HAP-1 (cell line): ENCODE data around the gene AOPEP.
"Not testable (repeated sequence)": the region's sequence is repeated elsewhere in the genome, so short reads cannot be mapped to it uniquely, and the experiment has no call there.

ENCODE experiments used
- DNase-seq, 2 experiments: peaks; one replicate each; pipeline ENCODE4 v3.0.0-alpha.2; 2016 to 2020; ENCODE audit warnings: low spot score in 2 of 2
- H3K27me3 ChIP-seq: fragments of 250-450 bp; sonication (Bioruptor Pico); 2 replicates; pipeline ENCODE4 v1.5.1; 2020; ENCODE audit warnings: low read depth, mild to moderate bottlenecking, moderate library complexity
- H3K36me3 ChIP-seq: fragments of 250-450 bp; sonication (Bioruptor Pico); replicated peaks from 2 replicates; pipeline ENCODE4 v1.5.1; 2020; ENCODE audit warnings: mild to moderate bottlenecking
- H3K4me1 ChIP-seq: fragments of 250-450 bp; sonication (Bioruptor Pico); 2 replicates; pipeline ENCODE4 v1.5.1; 2020; ENCODE audit warnings: mild to moderate bottlenecking
- H3K4me3 ChIP-seq: fragments of 250-450 bp; sonication (Bioruptor Pico); 2 replicates; pipeline ENCODE4 v1.5.1; 2020; ENCODE audit warnings: mild to moderate bottlenecking, moderate library complexity
- H3K9me3 ChIP-seq: fragments of 250-450 bp; sonication (Bioruptor Pico); 2 replicates; pipeline ENCODE4 v1.5.1; 2020; ENCODE audit warnings: mild to moderate bottlenecking, moderate library complexity
- in situ Hi-C: fragments of 300-500 bp; cut with MboI; formaldehyde crosslinking; loops from 3 replicates; pipeline ENCODE4 v1.14.3; 2020; ENCODE audit warnings: low sequenced_read_pairs, inconsistent platforms, mixed read lengths

AOPEP gene

GRCh38 chr9:95018099-95018936 is 291.8 kb downstream of the AOPEP start:
- peak; percentile 55 to 59 for DNase-seq
- Histone ChIP-seq H3K4me1 (peaks cover 6% of the 10 kb centered on the region), H3K9me3 (no peaks in the 10 kb centered on the region), H3K27me3 (no peaks in the 10 kb centered on the region), H3K4me3 (no peak overlapping the region), H3K36me3 (peaks cover 17% of the 10 kb centered on the region)
- in situ Hi-C loops = no loop called here

- H3K4me1 ChIP-seq = peaks cover 13% of the 10 kb centered on the region
- H3K27me3 ChIP-seq, in situ Hi-C loops, DNase-seq, H3K4me3 ChIP-seq, H3K9me3 ChIP-seq: not testable (repeated sequence)
- H3K36me3 ChIP-seq = peaks cover 17% of the 10 kb centered on the region
Observed at GRCh38 chr9:95020644-95021043, 294.1 kb downstream of the AOPEP start.

- H3K36me3 ChIP-seq = peaks cover 17% of the 10 kb centered on the region
- no peak for DNase-seq
- H3K4me1 ChIP-seq = peaks cover 18% of the 10 kb centered on the region
- no peaks in the 10 kb centered on the region for H3K27me3 ChIP-seq
- in situ Hi-C loops = no loop called here
- H3K4me3 ChIP-seq = no peak overlapping the region
- H3K9me3 ChIP-seq = no peaks in the 10 kb centered on the region
Observed at GRCh38 chr9:95021166-95021886, 294.8 kb downstream of the AOPEP start.

GRCh38 chr9:95022657-95023056 is 296.2 kb downstream of the AOPEP start:
- in situ Hi-C loops = no loop called here
- Histone ChIP-seq H3K4me3 (no peak overlapping the region), H3K36me3 (peaks cover 12% of the 10 kb centered on the region), H3K4me1 (peaks cover 21% of the 10 kb centered on the region), H3K27me3 (no peaks in the 10 kb centered on the region), H3K9me3 (no peaks in the 10 kb centered on the region)
- DNase-seq = no peak

GRCh38 chr9:95023217-95024003 is 296.9 kb downstream of the AOPEP start:
- Histone ChIP-seq H3K27me3 (no peaks in the 10 kb centered on the region), H3K36me3 (peaks cover 9% of the 10 kb centered on the region), H3K4me3 (no peak overlapping the region), H3K4me1 (peaks cover 17% of the 10 kb centered on the region), H3K9me3 (no peaks in the 10 kb centered on the region)
- no peak for DNase-seq
- in situ Hi-C loops = no loop called here

GRCh38 chr9:95024097-95024671 is 297.7 kb downstream of the AOPEP start:
- H3K4me1 ChIP-seq = peaks cover 15% of the 10 kb centered on the region
- H3K9me3 ChIP-seq = no peaks in the 10 kb centered on the region
- in situ Hi-C loops = no loop called here
- no peak overlapping the region for H3K4me3 ChIP-seq
- DNase-seq = no peak
- H3K27me3 ChIP-seq = no peaks in the 10 kb centered on the region
- H3K36me3 ChIP-seq = peaks cover 9% of the 10 kb centered on the region

- Histone ChIP-seq H3K4me3 (no peak overlapping the region), H3K9me3 (no peaks in the 10 kb centered on the region), H3K4me1 (peaks cover 15% of the 10 kb centered on the region), H3K36me3 (no peaks in the 10 kb centered on the region), H3K27me3 (no peaks in the 10 kb centered on the region)
- in situ Hi-C loops = no loop called here
- DNase-seq = peak; percentile 67 to 80
Observed at GRCh38 chr9:95025213-95026147, 299.0 kb downstream of the AOPEP start.

GRCh38 chr9:95026148-95026524 is 299.6 kb downstream of the AOPEP start:
- DNase-seq = no peak
- Histone ChIP-seq H3K4me1 (peaks cover 15% of the 10 kb centered on the region), H3K27me3 (no peaks in the 10 kb centered on the region), H3K4me3 (no peak overlapping the region), H3K36me3 (no peaks in the 10 kb centered on the region), H3K9me3 (no peaks in the 10 kb centered on the region)
- in situ Hi-C loops = no loop called here

GRCh38 chr9:95027914-95028852 is 301.7 kb downstream of the AOPEP start:
- H3K27me3 ChIP-seq = no peaks in the 10 kb centered on the region
- in situ Hi-C loops = no loop called here

GRCh38 chr9:95028853-95029219 is 302.3 kb downstream of the AOPEP start:
- H3K36me3 ChIP-seq = no peaks in the 10 kb centered on the region

More at GRCh38 chr9:95027914-95028852, 301.7 kb downstream of the AOPEP start:
- Histone ChIP-seq H3K4me1 (peaks cover 15% of the 10 kb centered on the region), H3K9me3 (no peaks in the 10 kb centered on the region), H3K4me3 (no peak overlapping the region), H3K36me3 (no peaks in the 10 kb centered on the region)
- no peak for DNase-seq

GRCh38 chr9:95029288-95029687 is 302.8 kb downstream of the AOPEP start:
- in situ Hi-C loops = no loop called here
- no peak for DNase-seq

More at GRCh38 chr9:95028853-95029219, 302.3 kb downstream of the AOPEP start:
- in situ Hi-C loops = no loop called here
- no peak for DNase-seq
- Histone ChIP-seq H3K4me3 (no peak overlapping the region), H3K4me1 (peaks cover 15% of the 10 kb centered on the region), H3K27me3 (no peaks in the 10 kb centered on the region), H3K9me3 (no peaks in the 10 kb centered on the region; the same call in 1 of the 2 replicates)

GRCh38 chr9:95029720-95030119 is 303.2 kb downstream of the AOPEP start:
- DNase-seq = no peak
- Histone ChIP-seq H3K4me3 (no peak overlapping the region), H3K9me3 (no peaks in the 10 kb centered on the region; the same call in 1 of the 2 replicates), H3K4me1 (peaks cover 15% of the 10 kb centered on the region), H3K36me3 (no peaks in the 10 kb centered on the region), H3K27me3 (no peaks in the 10 kb centered on the region)
- in situ Hi-C loops = no loop called here

More at GRCh38 chr9:95029288-95029687, 302.8 kb downstream of the AOPEP start:
- Histone ChIP-seq H3K9me3 (no peaks in the 10 kb centered on the region; the same call in 1 of the 2 replicates), H3K4me3 (no peak overlapping the region), H3K36me3 (no peaks in the 10 kb centered on the region), H3K27me3 (no peaks in the 10 kb centered on the region), H3K4me1 (peaks cover 15% of the 10 kb centered on the region)
